IgD-negative memory B cell (primary cell): ENCODE measurements around the gene GRWD1. TPM values are rescaled to one million over a fixed set of nuclear protein-coding genes. Genes with fewer than 3 reads are reported as not detected.
"Not testable (repeated sequence)": the region's sequence is repeated elsewhere in the genome, so short reads cannot be mapped to it uniquely, and the experiment has no call there.

Experiments used
- H3K27ac Mint-ChIP-seq, 3 donors: one replicate each; pipeline ENCODE4 v1.8.0; 2020 to 2022; ENCODE audit warnings: mild to moderate bottlenecking in 3 of 3, mixed read lengths in 3 of 3, moderate library complexity in 1 of 3
- H3K27me3 Mint-ChIP-seq: one replicate; pipeline ENCODE4 v1.8.0; 2021; ENCODE audit warnings: mixed read lengths
- H3K36me3 Mint-ChIP-seq: one replicate; pipeline ENCODE4 v1.8.0; 2020; ENCODE audit warnings: mild to moderate bottlenecking, mixed read lengths
- H3K4me1 Mint-ChIP-seq, 3 donors: one replicate each; pipeline ENCODE4 v1.8.0; 2020 to 2022; ENCODE audit warnings: mixed read lengths in 3 of 3, mild to moderate bottlenecking in 1 of 3
- H3K4me3 Mint-ChIP-seq, 4 donors: one replicate each; pipeline ENCODE4 v1.8.0; 2020 to 2022; ENCODE audit warnings: mild to moderate bottlenecking in 4 of 4, mixed read lengths in 4 of 4, moderate library complexity in 3 of 4
- H3K9me3 Mint-ChIP-seq, 3 donors: one replicate each; pipeline ENCODE4 v1.8.0; 2020 to 2021; ENCODE audit warnings: mixed read lengths in 3 of 3, mild to moderate bottlenecking in 1 of 3
- polyA plus RNA-seq: library from polyadenylated mRNA; unstranded; fragments of 300-500 nt; fragmentation: Illumina TruSeq; gene quantifications from one replicate; pipeline ENCODE4 v1.2.3, GENCODE V29; 2021

GRWD1 gene
- polyA plus RNA-seq, 1 donor from 2014 or later: 40.3 TPM

DNA sequence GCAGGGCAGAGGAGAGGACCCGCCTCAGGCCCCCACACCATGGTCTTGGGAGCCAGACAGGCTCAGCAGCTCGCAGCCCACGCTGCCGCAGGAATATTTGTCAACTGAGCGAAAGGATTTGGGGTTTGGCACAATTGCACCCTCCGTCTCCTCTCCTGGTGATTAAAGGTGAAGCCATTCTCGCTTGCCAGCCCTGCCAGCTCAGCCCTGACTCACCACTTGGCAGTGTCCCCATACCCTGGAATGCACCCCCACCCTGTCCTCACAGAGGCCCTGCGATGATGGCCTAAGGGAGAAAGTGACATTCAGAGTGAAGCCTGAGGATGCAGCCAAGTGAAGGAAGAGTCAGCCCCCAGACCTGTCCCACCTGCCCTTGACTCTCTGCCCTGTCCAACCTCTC, 42.2 kb downstream of the GRWD1 start:
- H3K27ac Mint-ChIP-seq: no peak overlapping the region
- H3K9me3 Mint-ChIP-seq: no peaks in the 10 kb centered on the region
- H3K36me3 Mint-ChIP-seq: peaks cover 3% of the 10 kb centered on the region
- H3K27me3 Mint-ChIP-seq: peaks cover 11% of the 10 kb centered on the region
- H3K4me3 Mint-ChIP-seq: no peak overlapping the region
- peaks cover 8 to 15% (median 8%) of the 10 kb centered on the region in 3 donors for H3K4me1 Mint-ChIP-seq

GRCh38 chr19:48488478-48488877, 42.7 kb downstream of the GRWD1 start:
- Mint-ChIP-seq H3K27ac (peak overlapping the region in 1 of 3 donors; percentile 57), H3K4me1 (peaks cover 8 to 15% (median 8%) of the 10 kb centered on the region in 3 donors), H3K27me3 (peaks cover 11% of the 10 kb centered on the region)
- H3K9me3 Mint-ChIP-seq, H3K4me3 Mint-ChIP-seq, H3K36me3 Mint-ChIP-seq: not testable (repeated sequence)

DNA sequence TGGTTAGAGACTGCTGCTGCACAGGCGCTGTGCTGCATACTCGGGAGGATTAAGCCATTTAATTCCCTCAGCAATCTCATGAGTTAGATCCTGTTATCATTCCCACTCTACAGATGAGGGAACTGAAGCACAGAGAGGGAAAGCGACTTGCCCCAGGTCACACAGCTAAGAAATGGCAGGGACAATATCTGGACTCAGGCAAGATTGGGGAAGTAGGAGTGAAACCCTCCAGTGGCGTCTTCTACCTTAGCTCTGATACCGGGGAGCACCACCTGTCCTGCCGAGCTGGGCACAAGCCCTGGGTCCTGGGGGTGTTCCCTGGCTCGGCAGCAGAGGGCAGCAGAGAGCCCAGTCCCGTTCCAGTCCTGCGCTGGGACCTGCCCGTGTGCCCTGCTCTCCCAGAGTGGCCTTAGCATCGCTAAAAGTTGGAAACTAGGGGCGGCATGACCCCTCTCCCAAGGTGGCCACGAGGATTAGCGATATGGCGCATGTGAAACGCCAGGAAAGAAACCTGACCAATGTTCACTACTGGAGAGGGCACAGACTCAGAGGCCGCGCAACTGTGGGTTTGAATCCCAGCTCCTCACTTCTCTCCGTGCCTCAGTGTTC, 43.9 kb downstream of the GRWD1 start:
- H3K9me3 Mint-ChIP-seq: no peaks in the 10 kb centered on the region
- H3K4me3 Mint-ChIP-seq: peak overlapping the region in 1 of 4 donors; percentile 49
- H3K36me3 Mint-ChIP-seq: peaks cover 3% of the 10 kb centered on the region
- H3K27me3 Mint-ChIP-seq: peaks cover 16% of the 10 kb centered on the region
- H3K27ac Mint-ChIP-seq: peak overlapping the region in 2 of 3 donors; percentile 9 to 85
- H3K4me1 Mint-ChIP-seq: peaks cover 8 to 16% (median 10%) of the 10 kb centered on the region in 3 donors

DNA sequence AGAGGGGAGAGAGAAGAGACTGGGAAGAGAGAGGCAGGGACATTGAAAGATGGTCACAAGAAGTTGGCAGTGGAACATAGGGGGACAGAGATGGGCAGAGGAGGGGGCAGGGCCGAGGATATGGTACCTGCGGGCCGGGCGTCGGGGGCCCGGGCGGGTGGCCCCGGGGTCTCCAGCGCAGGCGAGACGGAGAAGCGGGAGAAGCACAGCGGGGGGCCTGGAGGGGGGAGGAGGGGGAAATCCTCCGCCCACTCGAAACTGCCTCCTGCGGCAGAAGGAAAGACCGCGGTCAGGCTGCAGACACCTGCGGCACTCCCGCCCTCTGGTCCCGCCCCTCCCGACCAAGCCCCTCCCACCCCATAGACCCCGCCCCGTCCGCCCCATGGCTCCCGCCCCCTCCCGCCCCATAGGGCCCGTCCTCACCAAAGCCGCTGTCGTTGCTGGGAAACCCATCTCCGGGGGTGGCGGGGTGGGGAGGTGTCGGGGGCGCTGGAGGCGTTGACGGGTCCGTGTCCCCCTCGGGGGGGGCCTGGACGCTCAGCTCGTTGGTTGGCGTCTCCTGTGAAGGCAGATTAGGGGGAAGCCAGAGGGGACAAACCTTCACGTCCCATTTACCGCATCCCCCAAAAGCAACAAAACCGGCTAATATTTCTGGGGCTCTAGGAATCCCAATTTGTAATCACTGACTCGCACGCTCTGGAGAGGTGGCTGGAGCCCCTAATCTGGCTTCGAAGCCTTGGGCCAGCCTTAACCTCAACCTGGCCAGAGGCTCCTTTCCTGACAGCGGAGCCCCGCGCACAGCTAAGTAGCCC, 45.4 kb downstream of the GRWD1 start:
- H3K27ac Mint-ChIP-seq: no peak overlapping the region
- H3K36me3 Mint-ChIP-seq: peaks cover 3% of the 10 kb centered on the region
- H3K27me3 Mint-ChIP-seq: peaks cover 28% of the 10 kb centered on the region
- peaks cover 8 to 17% (median 11%) of the 10 kb centered on the region in 3 donors for H3K4me1 Mint-ChIP-seq
- no peaks in the 10 kb centered on the region for H3K9me3 Mint-ChIP-seq
- H3K4me3 Mint-ChIP-seq: peak overlapping the region in 3 of 4 donors; percentile 56 to 83 (median 67)

DNA sequence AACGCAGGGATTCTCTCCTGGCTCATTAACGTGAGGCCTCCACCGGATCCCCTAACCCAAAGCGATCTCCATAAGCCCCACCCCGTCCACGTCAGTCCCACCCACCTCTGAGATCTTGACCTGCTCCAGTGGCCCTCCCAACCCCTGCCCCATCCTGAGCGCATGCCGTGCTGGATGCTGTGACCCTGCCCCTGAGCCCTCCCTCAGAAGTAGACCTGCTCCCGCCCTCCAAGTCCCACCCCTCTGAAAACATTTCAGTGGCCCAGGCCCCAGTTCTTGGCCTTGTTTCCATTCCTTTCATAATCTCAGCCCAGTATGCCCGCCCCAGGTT, 46.0 kb downstream of the GRWD1 start:
- H3K9me3 Mint-ChIP-seq: no peaks in the 10 kb centered on the region
- peaks cover 3% of the 10 kb centered on the region for H3K36me3 Mint-ChIP-seq
- peak overlapping the region in 2 of 4 donors; percentile 56 to 83 for H3K4me3 Mint-ChIP-seq
- peaks cover 8 to 17% (median 11%) of the 10 kb centered on the region in 3 donors for H3K4me1 Mint-ChIP-seq
- peaks cover 28% of the 10 kb centered on the region for H3K27me3 Mint-ChIP-seq
- H3K27ac Mint-ChIP-seq: no peak overlapping the region

- Mint-ChIP-seq H3K27me3 (peaks cover 30% of the 10 kb centered on the region), H3K36me3 (peaks cover 3% of the 10 kb centered on the region), H3K4me3 (peak overlapping the region; percentile 44 to 83 (median 68)), H3K4me1 (peaks cover 8 to 17% (median 11%) of the 10 kb centered on the region in 3 donors), H3K9me3 (no peaks in the 10 kb centered on the region), H3K27ac (peak overlapping the region in 2 of 3 donors; percentile 67 to 74)
Observed at GRCh38 chr19:48492925-48493717, 47.3 kb downstream of the GRWD1 start.

DNA sequence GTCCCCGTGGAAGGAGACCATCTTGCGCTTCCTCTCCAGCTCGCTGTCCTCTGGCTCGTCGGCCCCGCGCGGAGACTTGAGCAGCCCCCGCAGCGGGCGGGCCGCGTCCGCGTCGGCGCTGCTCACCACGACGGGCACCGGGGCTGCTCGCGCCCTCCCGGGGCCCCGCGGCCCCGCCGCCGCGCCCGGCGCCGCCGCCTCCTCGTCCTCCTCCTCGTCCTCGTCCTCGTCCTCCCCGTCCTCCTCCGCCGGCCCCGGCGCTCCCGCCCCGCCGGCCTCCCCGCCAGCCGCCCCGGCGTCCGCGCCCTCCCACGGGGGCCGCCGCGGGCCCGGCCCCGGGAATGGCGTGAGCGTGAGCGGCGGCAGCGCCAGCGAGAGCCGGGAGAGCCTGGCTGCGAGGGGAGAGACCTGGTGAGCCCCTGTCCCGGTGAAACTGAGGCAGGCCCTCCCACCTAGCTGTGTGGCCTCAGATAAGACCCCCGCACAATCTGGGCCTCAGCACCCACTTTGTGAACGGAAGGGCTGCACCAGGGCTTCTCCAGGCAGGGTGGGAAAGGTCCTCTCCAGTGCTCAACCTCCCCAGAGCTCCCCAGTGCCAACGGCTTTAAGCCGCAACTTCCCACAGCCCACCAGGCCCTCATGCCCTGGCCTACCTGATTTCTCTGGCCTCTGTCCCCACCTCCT, 48.1 kb downstream of the GRWD1 start:
- H3K4me1 Mint-ChIP-seq: peaks cover 8 to 17% (median 11%) of the 10 kb centered on the region in 3 donors
- H3K4me3 Mint-ChIP-seq: peak overlapping the region; percentile 15 to 90 (median 61)
- no peaks in the 10 kb centered on the region for H3K9me3 Mint-ChIP-seq
- H3K36me3 Mint-ChIP-seq: peaks cover 3% of the 10 kb centered on the region
- H3K27ac Mint-ChIP-seq: peak overlapping the region in 1 of 3 donors; percentile 10
- peaks cover 30% of the 10 kb centered on the region for H3K27me3 Mint-ChIP-seq

- no peak overlapping the region for H3K4me3 Mint-ChIP-seq
- H3K27me3 Mint-ChIP-seq: peaks cover 33% of the 10 kb centered on the region
- H3K4me1 Mint-ChIP-seq: peaks cover 8 to 12% (median 11%) of the 10 kb centered on the region in 3 donors
Observed at GRCh38 chr19:48495396-48495795, 49.6 kb downstream of the GRWD1 start.

DNA sequence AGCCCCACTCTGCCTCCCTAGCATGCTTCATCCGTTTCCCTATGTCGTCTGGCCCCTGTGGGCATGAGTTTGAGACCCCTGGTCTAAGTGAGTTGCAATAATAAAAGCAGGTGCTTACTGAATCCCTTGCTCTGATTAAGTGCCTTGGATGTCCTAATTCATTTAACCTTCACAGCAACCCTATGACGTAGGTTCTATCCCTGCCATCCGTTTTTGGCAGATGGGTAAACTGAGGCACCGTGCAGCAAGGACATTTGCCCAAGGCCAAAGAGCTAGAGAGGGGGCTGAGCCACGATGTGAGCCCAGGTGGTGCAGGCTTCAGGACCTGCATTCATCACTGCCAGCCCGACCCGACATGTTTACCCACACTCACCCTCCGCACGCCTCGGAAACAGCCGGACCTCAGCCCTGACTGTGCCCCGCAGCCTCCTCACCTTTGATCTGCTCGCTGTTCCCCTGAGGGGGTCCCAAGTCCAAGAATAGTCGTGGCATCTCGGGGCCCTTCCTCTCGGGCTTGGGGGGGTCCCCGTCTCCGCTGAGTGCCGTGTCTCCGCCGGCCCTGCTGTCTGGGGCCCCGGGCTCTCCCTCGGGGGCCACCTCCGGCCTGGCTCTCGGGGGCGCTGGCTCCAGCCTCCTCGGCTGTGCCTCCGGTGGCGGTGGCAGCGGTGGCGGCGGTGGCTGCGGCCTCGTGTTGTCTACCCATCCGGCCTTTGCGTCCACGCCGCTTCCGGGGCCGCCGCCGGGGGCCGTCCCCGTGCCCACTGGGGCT, 51.4 kb downstream of the GRWD1 start:
- H3K4me1 Mint-ChIP-seq: peaks cover 5 to 7% (median 6%) of the 10 kb centered on the region in 3 donors
- H3K36me3 Mint-ChIP-seq: peaks cover 3% of the 10 kb centered on the region
- no peak overlapping the region for H3K27ac Mint-ChIP-seq
- H3K27me3 Mint-ChIP-seq: peaks cover 30% of the 10 kb centered on the region
- H3K4me3 Mint-ChIP-seq: no peak overlapping the region
- no peaks in the 10 kb centered on the region for H3K9me3 Mint-ChIP-seq

More at GRCh38 chr19:48495396-48495795, 49.6 kb downstream of the GRWD1 start:
- Mint-ChIP-seq H3K27ac (no peak overlapping the region), H3K9me3 (no peaks in the 10 kb centered on the region), H3K36me3 (peaks cover 3% of the 10 kb centered on the region)

DNA sequence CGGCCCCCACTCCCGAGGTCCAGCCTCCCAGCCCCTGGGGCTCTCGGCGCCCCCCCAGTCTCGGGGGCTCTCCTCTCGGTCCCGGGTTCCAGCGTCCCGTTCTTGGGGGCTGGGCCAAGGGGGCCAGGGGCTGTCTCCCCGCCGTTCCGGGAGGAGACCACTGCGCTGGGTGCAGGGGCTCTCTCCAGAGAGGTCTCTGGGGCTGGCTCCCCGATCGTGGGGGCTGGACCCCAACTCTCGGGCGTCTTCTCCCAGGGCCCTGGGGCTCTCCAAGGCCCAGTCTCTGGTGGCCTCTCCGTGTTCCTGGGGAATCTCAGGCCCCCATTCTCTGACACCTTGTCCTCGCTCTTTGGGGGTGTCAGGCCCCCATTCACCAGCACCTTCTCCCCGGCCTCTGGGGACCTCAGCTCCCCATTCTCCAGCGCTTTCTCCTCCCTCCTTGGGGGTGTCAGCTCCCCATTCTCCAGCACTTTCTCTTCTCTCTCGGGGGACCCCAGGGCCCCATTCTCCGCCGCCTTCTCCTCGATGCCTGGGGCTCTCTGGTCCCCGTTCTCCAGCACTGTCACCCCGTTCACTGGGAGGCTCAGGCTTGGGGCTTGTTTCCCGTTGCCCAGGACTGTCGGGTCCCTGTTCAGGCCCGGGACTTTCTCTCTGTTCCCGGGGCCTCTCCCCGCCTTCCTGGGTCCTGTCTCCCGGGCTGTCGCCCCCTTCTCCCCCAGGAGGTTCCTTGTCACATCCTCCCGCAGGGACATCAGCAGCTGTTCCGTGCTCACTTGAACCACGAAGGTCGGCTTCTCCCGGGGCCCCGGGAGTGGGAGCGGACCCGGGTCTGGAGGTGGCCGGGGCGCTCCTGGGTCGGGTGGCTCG, 52.2 kb downstream of the GRWD1 start:
- Mint-ChIP-seq H3K9me3 (no peaks in the 10 kb centered on the region), H3K4me1 (peaks cover 0 to 5% (median 2%) of the 10 kb centered on the region in 3 donors), H3K36me3 (no peaks in the 10 kb centered on the region), H3K27ac (no peak overlapping the region), H3K4me3 (peak overlapping the region in 1 of 4 donors; percentile 32), H3K27me3 (peaks cover 26% of the 10 kb centered on the region)

DNA sequence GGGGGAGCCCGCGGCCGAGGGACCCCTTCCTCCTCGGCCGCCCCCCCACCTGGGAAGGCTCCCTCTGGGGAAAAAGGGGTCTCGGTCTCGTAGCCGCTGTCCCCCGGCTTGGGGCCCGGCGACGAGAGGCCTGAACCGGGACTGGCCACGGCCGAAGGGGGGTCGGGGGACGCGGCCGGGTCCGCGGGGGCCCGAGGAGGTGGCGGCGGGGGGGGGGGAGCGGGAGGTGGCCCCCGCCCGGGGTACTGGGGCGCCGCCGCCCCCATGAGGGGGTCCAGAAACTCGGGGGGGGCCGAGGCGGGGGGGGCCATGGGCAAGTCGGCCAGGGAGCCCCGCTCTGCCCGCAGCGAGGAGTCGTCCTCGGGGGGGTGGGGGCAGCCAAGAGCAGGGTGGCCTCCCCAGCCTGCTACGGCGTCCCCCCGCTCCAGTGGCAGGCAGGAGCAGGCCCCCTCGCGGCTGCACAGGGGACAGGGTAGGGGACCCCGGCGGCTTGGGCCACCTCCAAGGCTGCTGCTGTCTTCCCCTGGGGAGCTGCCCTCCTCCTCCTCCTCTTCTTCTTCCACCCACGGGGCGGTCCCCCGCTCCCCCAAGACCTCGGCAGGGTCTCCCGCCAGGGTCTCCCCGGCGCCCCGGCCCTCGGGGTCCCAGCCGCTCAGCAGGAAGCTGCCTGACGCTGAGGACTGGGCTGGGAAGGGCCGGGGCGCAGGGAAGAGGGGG, 53.0 kb downstream of the GRWD1 start:
- H3K9me3 Mint-ChIP-seq: no peaks in the 10 kb centered on the region
- peaks cover 0 to 8% (median 7%) of the 10 kb centered on the region in 3 donors for H3K4me1 Mint-ChIP-seq
- no peaks in the 10 kb centered on the region for H3K36me3 Mint-ChIP-seq
- H3K27me3 Mint-ChIP-seq: peaks cover 26% of the 10 kb centered on the region
- H3K4me3 Mint-ChIP-seq: no peak overlapping the region
- no peak overlapping the region for H3K27ac Mint-ChIP-seq

DNA sequence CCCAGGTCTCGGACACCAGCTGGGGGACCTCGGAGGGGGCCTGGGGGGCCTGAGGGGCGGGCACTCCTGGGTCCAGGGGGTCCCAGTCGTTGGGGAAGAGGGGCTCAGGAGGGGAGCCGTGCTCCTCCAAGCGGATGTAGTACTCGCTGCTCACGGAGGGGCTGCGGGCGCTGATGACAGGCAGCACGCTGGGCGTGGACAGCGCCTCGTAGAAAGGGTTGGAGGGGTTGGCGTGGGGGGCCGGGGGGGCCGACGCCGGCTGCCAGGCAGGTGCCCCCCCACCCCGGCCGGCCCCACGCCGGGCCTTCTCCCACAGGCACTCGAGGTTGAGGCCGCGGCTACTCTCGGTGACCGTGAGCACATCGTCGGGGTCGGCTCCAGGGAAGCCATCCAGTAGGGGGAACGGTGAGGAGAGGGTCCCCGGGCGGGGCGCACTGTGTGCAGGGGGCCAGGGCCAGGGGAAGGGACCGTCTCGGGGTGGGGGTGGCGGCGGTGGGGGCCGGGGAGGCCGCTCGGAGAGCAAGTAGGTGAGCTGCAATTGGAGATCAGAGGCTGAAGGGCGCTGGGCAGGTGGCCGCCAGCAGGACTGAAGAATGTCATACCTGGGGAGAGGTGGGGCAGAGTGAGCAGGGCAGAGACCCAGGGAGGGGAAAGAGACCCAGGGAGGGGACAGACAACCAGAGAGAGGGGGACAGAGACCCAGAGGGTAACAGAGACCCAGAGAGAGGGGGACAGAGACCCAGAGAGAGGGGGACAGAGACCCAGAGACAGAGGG, 53.7 kb downstream of the GRWD1 start:
- no peak overlapping the region for H3K27ac Mint-ChIP-seq
- H3K36me3 Mint-ChIP-seq: no peaks in the 10 kb centered on the region
- H3K4me3 Mint-ChIP-seq: no peak overlapping the region
- peaks cover 21% of the 10 kb centered on the region for H3K27me3 Mint-ChIP-seq
- peaks cover 0 to 8% (median 7%) of the 10 kb centered on the region in 3 donors for H3K4me1 Mint-ChIP-seq
- H3K9me3 Mint-ChIP-seq: no peaks in the 10 kb centered on the region
